Suprapubic skin (tissue), 4 donors: ENCODE data around the gene CDH8.

Experiments used
- EP300 ChIP-seq: sonication (generic); formaldehyde crosslinking; IDR thresholded peaks from one replicate; pipeline ENCODE4 v1.6.1; 2017; ENCODE audit warnings: antibody characterized with exemption
- POLR2A ChIP-seq, 2 donors: fragments of 450-650 bp; IDR thresholded peaks; one replicate each; pipeline ENCODE4 v1.6.1; 2017; ENCODE audit warnings: antibody characterized with exemption in 2 of 2, mild to moderate bottlenecking in 2 of 2, moderate library complexity in 2 of 2
- POLR2AphosphoS5 ChIP-seq, 3 donors: sonication (generic); formaldehyde crosslinking; IDR thresholded peaks; one replicate each; pipeline ENCODE4 v1.6.1; 2017; ENCODE audit warnings: antibody characterized with exemption in 3 of 3
- TF ChIP-seq, protein P1 (sequence below), 2 donors: fragments of 200-600 bp in 1 of 2; fragments of 450-650 bp in 1 of 2; sonication (generic) in 1 of 2; IDR thresholded peaks; one replicate each; pipeline ENCODE4 v1.5.1; 2016 to 2019; ENCODE audit warnings: antibody characterized with exemption in 2 of 2, mild to moderate bottlenecking in 1 of 2, moderate library complexity in 1 of 2

DNA sequence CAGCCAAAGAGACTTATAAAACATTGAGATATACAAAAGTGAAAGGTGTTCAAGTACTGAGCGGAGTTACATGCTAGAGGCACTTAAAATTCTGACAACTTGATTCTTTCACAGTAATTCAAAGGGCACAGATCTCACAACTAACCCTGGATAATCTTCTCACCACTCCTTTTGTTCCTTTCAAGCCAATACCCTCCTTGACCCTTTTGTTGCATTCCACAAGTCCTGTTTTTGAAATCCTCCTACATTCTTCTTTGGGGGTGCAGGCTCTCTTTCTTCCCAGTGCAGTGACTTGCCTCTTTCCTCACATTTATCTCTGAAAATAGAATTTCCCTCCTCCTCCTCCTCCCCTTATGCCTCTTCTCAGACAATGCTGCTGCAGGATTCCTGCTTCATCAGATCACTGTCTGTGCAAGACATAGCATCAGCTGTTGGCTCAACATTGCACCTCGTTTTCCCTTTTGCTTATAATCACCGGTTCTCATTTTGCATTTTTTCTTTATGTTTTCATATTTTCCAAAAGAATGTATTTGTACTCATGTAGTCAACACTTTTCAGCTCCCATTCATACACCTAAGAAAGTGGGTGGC, 199.3 kb downstream of the CDH8 start:
- TF ChIP-seq POLR2AphosphoS5 (IDR thresholded peaks at IDR 0.05): no peak
- TF ChIP-seq, protein P1, sequence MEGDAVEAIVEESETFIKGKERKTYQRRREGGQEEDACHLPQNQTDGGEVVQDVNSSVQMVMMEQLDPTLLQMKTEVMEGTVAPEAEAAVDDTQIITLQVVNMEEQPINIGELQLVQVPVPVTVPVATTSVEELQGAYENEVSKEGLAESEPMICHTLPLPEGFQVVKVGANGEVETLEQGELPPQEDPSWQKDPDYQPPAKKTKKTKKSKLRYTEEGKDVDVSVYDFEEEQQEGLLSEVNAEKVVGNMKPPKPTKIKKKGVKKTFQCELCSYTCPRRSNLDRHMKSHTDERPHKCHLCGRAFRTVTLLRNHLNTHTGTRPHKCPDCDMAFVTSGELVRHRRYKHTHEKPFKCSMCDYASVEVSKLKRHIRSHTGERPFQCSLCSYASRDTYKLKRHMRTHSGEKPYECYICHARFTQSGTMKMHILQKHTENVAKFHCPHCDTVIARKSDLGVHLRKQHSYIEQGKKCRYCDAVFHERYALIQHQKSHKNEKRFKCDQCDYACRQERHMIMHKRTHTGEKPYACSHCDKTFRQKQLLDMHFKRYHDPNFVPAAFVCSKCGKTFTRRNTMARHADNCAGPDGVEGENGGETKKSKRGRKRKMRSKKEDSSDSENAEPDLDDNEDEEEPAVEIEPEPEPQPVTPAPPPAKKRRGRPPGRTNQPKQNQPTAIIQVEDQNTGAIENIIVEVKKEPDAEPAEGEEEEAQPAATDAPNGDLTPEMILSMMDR (IDR thresholded peaks at IDR 0.05): no peak
- TF ChIP-seq POLR2A (IDR thresholded peaks at IDR 0.05): no peak
- TF ChIP-seq EP300: no peak
